OCI-LY3 (cell line): ENCODE results near the gene KRT23.

ENCODE experiments used
- CTCF ChIP-seq: fragments of 200-600, 300-600 bp; sonication (generic); IDR thresholded peaks from 2 replicates; pipeline ENCODE4 v1.5.1; 2014; ENCODE audit warnings: antibody characterized with exemption, low read length, low read depth
- EZH2phosphoT487 ChIP-seq: fragments of 200-600 bp; shearing (Covaris generic); IDR thresholded peaks from 2 replicates; pipeline ENCODE4 v1.6.1; 2018; ENCODE audit warnings: antibody characterized with exemption, mixed run types, low read depth

GRCh38 chr17:40903129-40903847, 34.2 kb downstream of the KRT23 start:
- TF ChIP-seq CTCF (no peak), EZH2phosphoT487 (no peak)
